ENCODE measurements around the gene IVD.

- peak; percentile 93 for TF ChIP-seq CTCF (conservative IDR thresholded peaks at IDR 0.05; ENCODE audit: low read depth, low read length)
- no peak for TF ChIP-seq EZH2 (IDR thresholded peaks at IDR 0.05; ENCODE audit: borderline replicate concordance, low read depth, low read length, poor library complexity, severe bottlenecking)
These were observed 37.6 kb upstream of the IVD start for GRCh38 chr15:40367686-40368611.
